ENCODE data around the gene CFAP57. TPM values are rescaled to one million over a fixed set of nuclear protein-coding genes. Genes with fewer than 3 reads are reported as not detected.
A peak's percentile ranks its signal among the peaks of the same experiment; 100 is the strongest.

The CFAP57 gene
- total and polyA plus RNA-seq, 9 of the 15 experiments (the other 6 are each of a cell fraction or from before 2014, with no cell fraction given): 0.04 to 0.22 (median 0.07) TPM; not detected in 3

DNA sequence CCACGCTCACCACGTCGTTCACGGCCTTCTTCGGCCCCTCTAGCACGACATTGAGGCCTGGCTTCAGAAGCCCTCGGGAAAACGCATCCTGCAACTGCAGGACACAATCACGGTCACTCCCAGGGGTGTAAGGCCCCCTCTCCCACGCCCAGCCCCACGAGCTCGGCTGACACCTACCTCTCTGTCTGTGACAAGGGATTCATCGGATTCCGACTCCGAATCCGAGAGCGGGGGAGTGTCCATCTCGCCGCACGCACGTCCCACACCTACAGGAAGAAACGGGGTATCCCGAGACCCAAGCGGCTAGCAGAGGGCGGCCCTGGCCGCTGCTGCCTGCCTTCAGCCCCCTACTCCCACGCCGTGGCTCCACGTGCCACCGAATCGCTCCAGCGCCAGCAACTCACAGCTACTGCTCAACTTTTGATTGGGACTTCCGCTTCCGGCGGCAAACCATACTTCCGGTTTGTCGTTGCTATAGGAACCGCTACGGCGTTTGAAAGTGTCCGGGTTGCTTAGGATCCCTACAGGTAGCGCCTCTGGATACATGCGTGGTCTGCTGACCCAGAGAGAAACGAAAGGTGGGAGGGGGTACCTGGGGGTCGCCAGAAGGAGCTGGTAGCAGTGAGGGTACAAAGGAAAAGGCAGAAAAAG, at the start of gene CFAP57, which contains the start of gene EBNA1BP2 (continued):
- peak; percentile 79 for TF ChIP-seq KDM5B (IDR thresholded peaks at IDR 0.05; ENCODE audit: insufficient replicate concordance, low read depth, low read length)
- no peak for TF ChIP-seq ZNF217 (CRISPR knock-in tag; IDR thresholded peaks at IDR 0.05)
- TF ChIP-seq HNRNPH1 (optimal IDR thresholded peaks at IDR 0.05; ENCODE audit: low read depth, low read length): no peak
- no peak for TF ChIP-seq ZZZ3 (IDR thresholded peaks at IDR 0.05)
- TF ChIP-seq, protein P1, sequence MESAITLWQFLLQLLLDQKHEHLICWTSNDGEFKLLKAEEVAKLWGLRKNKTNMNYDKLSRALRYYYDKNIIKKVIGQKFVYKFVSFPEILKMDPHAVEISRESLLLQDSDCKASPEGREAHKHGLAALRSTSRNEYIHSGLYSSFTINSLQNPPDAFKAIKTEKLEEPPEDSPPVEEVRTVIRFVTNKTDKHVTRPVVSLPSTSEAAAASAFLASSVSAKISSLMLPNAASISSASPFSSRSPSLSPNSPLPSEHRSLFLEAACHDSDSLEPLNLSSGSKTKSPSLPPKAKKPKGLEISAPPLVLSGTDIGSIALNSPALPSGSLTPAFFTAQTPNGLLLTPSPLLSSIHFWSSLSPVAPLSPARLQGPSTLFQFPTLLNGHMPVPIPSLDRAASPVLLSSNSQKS (CRISPR knock-in tag; IDR thresholded peaks at IDR 0.05): no peak
- TF ChIP-seq TOE1 (IDR thresholded peaks at IDR 0.05; ENCODE audit: borderline replicate concordance): no peak
- no peak for TF ChIP-seq TOE1 (CRISPR knock-in tag; IDR thresholded peaks at IDR 0.05; ENCODE audit: borderline replicate concordance, low read depth)
- no peak for TF ChIP-seq NFE2L1 (tag; IDR thresholded peaks at IDR 0.05; ENCODE audit: borderline replicate concordance, low read depth)
- no peak for TF ChIP-seq LCOR (CRISPR knock-in tag; IDR thresholded peaks at IDR 0.05)
- TF ChIP-seq NFIX (CRISPR knock-in tag; IDR thresholded peaks at IDR 0.05; ENCODE audit: low read depth): no peak
- TF ChIP-seq RNF219 (CRISPR knock-in tag; IDR thresholded peaks at IDR 0.05): no peak
- TF ChIP-seq, protein P2, sequence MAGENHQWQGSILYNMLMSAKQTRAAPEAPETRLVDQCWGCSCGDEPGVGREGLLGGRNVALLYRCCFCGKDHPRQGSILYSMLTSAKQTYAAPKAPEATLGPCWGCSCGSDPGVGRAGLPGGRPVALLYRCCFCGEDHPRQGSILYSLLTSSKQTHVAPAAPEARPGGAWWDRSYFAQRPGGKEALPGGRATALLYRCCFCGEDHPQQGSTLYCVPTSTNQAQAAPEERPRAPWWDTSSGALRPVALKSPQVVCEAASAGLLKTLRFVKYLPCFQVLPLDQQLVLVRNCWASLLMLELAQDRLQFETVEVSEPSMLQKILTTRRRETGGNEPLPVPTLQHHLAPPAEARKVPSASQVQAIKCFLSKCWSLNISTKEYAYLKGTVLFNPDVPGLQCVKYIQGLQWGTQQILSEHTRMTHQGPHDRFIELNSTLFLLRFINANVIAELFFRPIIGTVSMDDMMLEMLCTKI (IDR thresholded peaks at IDR 0.05; ENCODE audit: partially characterized antibody): no peak
- TF ChIP-seq ZNF445 (CRISPR knock-in tag; IDR thresholded peaks at IDR 0.05; ENCODE audit: low read depth): no peak
- TF ChIP-seq ZNF212 (CRISPR knock-in tag; IDR thresholded peaks at IDR 0.05): no peak
- TF ChIP-seq PHF8 (IDR thresholded peaks at IDR 0.05; ENCODE audit: borderline replicate concordance, low read length): peak; percentile 96; the same call in 1 of the 2 replicates

All from K562 (cell line).